Activated naive CD4-positive, alpha-beta T cell treated with anti-CD3 and anti-CD28 coated beads, Interleukin-2, amount 50 U/mL, for 24 hours (primary cell): ENCODE data around the gene SPHK2.
A peak's percentile ranks its signal among the peaks of the same experiment; 100 is the strongest.

ENCODE experiments used
- H3K27ac Mint-ChIP-seq: one replicate; pipeline ENCODE4 v1.8.0; 2021; ENCODE audit warnings: mild to moderate bottlenecking, mixed read lengths
- H3K27me3 Mint-ChIP-seq: one replicate; pipeline ENCODE4 v1.8.0; 2021; ENCODE audit warnings: mixed read lengths
- H3K36me3 Mint-ChIP-seq: one replicate; pipeline ENCODE4 v1.8.0; 2021; ENCODE audit warnings: mixed read lengths
- H3K4me1 Mint-ChIP-seq: one replicate; pipeline ENCODE4 v1.8.0; 2021; ENCODE audit warnings: mixed read lengths
- H3K4me3 Mint-ChIP-seq: one replicate; pipeline ENCODE4 v1.8.0; 2021; ENCODE audit warnings: mild to moderate bottlenecking, mixed read lengths
- H3K9me3 Mint-ChIP-seq: one replicate; pipeline ENCODE4 v1.8.0; 2021; ENCODE audit warnings: mixed read lengths

Gene SPHK2

GRCh38 chr19:48614436-48615230, 4.7 kb upstream of the SPHK2 start, which contains the start of gene FAM83E:
Gene FAM83E, minus strand, starts transcription at chr19:48615076. Its CDS starts 1,704 bp downstream, at chr19:48613372.
- Mint-ChIP-seq H3K9me3 (no peaks in the 10 kb centered on the region), H3K27ac (peak within 1 kb of the TSS; percentile 77), H3K4me1 (peaks cover 21% of the 10 kb centered on the region), H3K4me3 (peak within 1 kb of the TSS; percentile 96), H3K36me3 (peaks cover 26% of the 10 kb centered on the region), H3K27me3 (no peaks in the 10 kb centered on the region)

DNA sequence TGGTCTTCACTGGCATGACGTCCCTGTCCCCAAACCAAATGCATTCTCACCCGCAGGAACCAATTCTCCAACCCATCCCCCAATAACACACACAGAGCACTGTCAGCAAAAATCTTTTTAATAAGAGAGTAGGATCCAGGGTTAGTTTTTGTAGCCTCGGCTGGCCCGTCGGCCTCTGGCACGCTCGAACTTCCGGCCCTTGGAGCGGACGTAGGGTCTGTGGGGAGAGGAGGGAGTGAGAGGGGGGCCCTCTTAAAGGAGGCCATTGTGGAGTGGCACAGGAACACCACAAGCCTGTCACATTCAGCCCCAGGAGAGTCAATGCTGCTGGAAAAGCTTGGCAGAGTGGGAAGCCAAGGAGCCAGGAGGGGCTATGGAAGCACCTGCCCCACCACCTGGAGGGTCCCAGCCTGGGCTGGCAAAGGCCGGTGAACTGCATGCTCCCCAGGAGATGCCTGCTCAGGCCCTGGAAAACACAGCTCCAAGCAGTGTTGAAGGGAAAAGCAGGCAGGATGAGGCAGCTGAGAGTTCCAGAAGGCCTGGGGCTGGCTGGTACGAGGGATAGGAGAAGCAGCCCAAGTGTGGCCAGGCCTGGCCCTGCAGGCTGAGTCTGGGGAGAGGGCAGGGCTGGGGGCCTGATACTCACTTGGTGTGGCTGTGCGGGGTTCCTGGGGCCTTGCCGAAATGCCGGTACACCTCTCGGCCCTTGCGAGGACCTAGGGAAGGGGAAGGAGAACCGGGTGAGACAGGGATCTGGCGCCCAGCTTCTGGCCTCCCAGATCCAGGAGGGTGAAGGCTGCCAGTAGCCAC, 3.9 kb upstream of the SPHK2 start:
- Mint-ChIP-seq H3K36me3 (peaks cover 28% of the 10 kb centered on the region), H3K27ac (peak overlapping the region; percentile 72), H3K27me3 (no peaks in the 10 kb centered on the region), H3K4me3 (peak overlapping the region; percentile 96), H3K9me3 (no peaks in the 10 kb centered on the region), H3K4me1 (peaks cover 28% of the 10 kb centered on the region)

- no peaks in the 10 kb centered on the region for H3K27me3 Mint-ChIP-seq
- H3K36me3 Mint-ChIP-seq: peaks cover 28% of the 10 kb centered on the region
- peaks cover 28% of the 10 kb centered on the region for H3K4me1 Mint-ChIP-seq
- peak overlapping the region; percentile 96 for H3K4me3 Mint-ChIP-seq
- no peaks in the 10 kb centered on the region for H3K9me3 Mint-ChIP-seq
- H3K27ac Mint-ChIP-seq: peak overlapping the region; percentile 79
These were observed 3.3 kb upstream of the SPHK2 start for GRCh38 chr19:48616041-48616436.

- Mint-ChIP-seq H3K9me3 (no peaks in the 10 kb centered on the region), H3K4me3 (peak overlapping the region; percentile 96), H3K4me1 (peaks cover 31% of the 10 kb centered on the region), H3K27me3 (no peaks in the 10 kb centered on the region), H3K27ac (peak overlapping the region; percentile 79), H3K36me3 (peaks cover 30% of the 10 kb centered on the region)
These were observed 2.7 kb upstream of the SPHK2 start for GRCh38 chr19:48616491-48617056.

GRCh38 chr19:48617146-48617937, 2.0 kb upstream of the SPHK2 start:
- Mint-ChIP-seq H3K9me3 (no peaks in the 10 kb centered on the region), H3K27ac (peak overlapping the region; percentile 99), H3K27me3 (no peaks in the 10 kb centered on the region), H3K36me3 (peaks cover 32% of the 10 kb centered on the region), H3K4me3 (peak overlapping the region; percentile 96), H3K4me1 (peaks cover 35% of the 10 kb centered on the region)

GRCh38 chr19:48618278-48618915, 909 bp upstream of the SPHK2 start:
- Mint-ChIP-seq H3K4me1 (peaks cover 42% of the 10 kb centered on the region), H3K36me3 (peaks cover 35% of the 10 kb centered on the region), H3K27me3 (no peaks in the 10 kb centered on the region), H3K27ac (peak overlapping the region; percentile 99), H3K9me3 (no peaks in the 10 kb centered on the region), H3K4me3 (peak overlapping the region; percentile 96)

GRCh38 chr19:48619692-48620585, 633 bp downstream of the SPHK2 start:
- peak overlapping the region; percentile 99 for H3K27ac Mint-ChIP-seq
- no peaks in the 10 kb centered on the region for H3K27me3 Mint-ChIP-seq
- H3K4me3 Mint-ChIP-seq: peak overlapping the region; percentile 96
- H3K4me1 Mint-ChIP-seq: peaks cover 50% of the 10 kb centered on the region
- H3K36me3 Mint-ChIP-seq: peaks cover 40% of the 10 kb centered on the region
- no peaks in the 10 kb centered on the region for H3K9me3 Mint-ChIP-seq

DNA sequence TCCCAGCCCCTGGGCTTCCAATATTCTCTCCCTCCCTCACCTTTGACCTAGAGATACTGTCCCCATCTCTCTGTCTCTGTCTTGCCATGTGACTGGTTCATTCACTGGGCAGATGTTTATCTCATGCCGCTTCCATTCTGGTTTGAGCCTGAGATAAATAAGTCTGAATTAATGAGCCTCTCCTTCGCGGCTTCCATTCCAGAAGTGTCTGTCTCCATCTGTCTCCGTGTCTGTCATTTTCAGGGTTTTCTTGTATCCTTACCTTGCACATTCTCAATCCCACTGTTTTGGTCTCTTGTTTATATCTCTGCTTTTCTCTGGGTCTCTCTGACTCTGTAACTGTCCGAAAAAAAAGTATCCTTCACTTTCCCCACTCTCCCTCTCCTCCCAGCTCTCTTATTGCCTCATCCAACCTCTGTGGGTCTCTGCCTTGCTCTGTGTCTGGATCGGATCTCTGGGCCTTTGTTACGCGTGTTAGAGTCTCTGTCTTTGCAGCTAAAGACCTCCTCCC, 4.3 kb downstream of the SPHK2 start:
- Mint-ChIP-seq H3K4me3 (peak overlapping the region; percentile 89), H3K9me3 (no peaks in the 10 kb centered on the region), H3K4me1 (peaks cover 48% of the 10 kb centered on the region), H3K36me3 (peaks cover 19% of the 10 kb centered on the region), H3K27me3 (no peaks in the 10 kb centered on the region), H3K27ac (peak overlapping the region; percentile 99)

DNA sequence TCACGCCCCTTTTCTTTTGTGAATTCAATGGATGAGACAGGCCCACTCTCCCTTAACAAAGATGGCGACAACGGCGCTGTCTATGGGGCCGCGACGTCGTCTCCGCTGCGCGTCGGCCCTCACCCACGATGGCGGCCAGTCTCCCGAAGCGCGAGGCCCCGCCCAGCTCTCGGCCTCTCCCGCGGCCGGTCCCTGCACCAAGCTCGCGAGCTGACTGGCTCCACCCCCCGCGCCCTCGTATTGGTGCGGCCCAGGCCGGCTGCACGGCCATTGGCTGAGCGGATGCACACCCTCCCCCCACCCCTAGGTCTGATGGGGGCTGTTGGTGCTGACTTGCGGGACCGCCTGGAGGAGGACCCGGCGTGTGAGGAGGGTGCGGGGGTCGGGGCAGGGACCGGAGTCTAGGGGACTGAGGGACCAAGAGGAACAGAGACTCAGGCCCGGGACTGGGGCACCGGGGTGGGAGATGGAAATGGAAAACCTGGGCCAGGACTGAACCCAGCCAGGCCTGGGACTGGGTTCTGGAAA, 4.8 kb downstream of the SPHK2 start:
- peaks cover 48% of the 10 kb centered on the region for H3K4me1 Mint-ChIP-seq

DNA sequence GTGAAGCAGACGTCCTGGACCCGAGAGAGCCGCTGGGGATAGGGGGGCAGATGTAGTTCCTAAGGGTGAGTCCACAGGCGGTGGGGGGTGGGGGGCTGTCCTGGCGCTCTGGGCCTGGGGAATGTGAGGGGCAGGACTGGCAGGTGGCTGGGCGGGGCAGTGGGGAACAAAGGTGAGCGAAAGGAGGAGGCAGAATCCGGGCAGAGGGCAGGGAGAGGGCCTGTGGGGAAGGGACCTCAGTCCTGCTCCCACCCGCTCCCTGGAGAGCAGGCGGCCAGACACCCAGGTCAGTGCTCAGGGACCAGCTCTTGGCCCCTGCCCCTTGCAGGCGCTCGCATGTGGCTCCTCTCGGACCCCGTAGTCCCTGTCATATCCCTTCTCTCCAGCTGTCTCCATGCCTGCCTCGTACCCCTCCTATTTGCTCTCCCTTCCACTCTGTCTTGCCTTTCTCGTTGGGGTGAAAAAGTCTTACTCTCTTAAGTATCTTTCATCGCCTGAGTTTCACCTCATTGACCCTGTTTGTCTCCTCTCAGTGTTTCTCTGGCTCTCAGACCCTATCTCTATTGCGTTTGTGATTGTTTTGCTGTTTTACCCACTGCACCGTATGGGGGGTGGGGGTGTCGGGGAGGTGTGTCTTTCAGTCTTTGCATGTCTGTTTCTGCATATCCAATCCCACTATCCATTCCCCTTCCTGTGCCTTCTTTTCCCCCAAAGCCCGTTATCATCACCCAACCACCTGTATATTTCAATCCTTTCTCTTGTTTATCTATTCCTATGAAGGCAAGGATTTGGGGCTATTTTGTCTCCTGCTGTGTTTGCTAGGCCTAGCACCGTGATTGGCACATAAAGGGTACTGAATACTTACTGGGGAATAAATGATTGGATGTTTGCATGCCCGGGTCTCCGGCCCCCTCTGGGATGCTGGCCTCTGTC, 5.8 kb downstream of the SPHK2 start:
- Mint-ChIP-seq H3K27ac (peak overlapping the region; percentile 46), H3K4me3 (peak overlapping the region; percentile 61), H3K9me3 (no peaks in the 10 kb centered on the region), H3K36me3 (peaks cover 16% of the 10 kb centered on the region), H3K4me1 (peaks cover 41% of the 10 kb centered on the region), H3K27me3 (no peaks in the 10 kb centered on the region)

More for the DNA sequence above, 4.8 kb downstream of the SPHK2 start:
- Mint-ChIP-seq H3K27me3 (no peaks in the 10 kb centered on the region), H3K36me3 (peaks cover 19% of the 10 kb centered on the region), H3K4me3 (peak overlapping the region; percentile 89), H3K9me3 (no peaks in the 10 kb centered on the region), H3K27ac (peak overlapping the region; percentile 99)

DNA sequence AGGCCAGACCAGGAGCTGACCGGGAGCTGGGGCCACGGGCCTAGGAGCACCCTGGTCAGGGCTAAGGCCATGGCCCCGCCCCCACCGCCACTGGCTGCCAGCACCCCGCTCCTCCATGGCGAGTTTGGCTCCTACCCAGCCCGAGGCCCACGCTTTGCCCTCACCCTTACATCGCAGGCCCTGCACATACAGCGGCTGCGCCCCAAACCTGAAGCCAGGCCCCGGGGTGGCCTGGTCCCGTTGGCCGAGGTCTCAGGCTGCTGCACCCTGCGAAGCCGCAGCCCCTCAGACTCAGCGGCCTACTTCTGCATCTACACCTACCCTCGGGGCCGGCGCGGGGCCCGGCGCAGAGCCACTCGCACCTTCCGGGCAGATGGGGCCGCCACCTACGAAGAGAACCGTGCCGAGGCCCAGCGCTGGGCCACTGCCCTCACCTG, 6.6 kb downstream of the SPHK2 start:
- no peak overlapping the region for H3K4me3 Mint-ChIP-seq
- H3K4me1 Mint-ChIP-seq: peaks cover 38% of the 10 kb centered on the region
- no peaks in the 10 kb centered on the region for H3K9me3 Mint-ChIP-seq
- H3K27me3 Mint-ChIP-seq: no peaks in the 10 kb centered on the region
- H3K27ac Mint-ChIP-seq: no peak overlapping the region
- H3K36me3 Mint-ChIP-seq: peaks cover 16% of the 10 kb centered on the region

DNA sequence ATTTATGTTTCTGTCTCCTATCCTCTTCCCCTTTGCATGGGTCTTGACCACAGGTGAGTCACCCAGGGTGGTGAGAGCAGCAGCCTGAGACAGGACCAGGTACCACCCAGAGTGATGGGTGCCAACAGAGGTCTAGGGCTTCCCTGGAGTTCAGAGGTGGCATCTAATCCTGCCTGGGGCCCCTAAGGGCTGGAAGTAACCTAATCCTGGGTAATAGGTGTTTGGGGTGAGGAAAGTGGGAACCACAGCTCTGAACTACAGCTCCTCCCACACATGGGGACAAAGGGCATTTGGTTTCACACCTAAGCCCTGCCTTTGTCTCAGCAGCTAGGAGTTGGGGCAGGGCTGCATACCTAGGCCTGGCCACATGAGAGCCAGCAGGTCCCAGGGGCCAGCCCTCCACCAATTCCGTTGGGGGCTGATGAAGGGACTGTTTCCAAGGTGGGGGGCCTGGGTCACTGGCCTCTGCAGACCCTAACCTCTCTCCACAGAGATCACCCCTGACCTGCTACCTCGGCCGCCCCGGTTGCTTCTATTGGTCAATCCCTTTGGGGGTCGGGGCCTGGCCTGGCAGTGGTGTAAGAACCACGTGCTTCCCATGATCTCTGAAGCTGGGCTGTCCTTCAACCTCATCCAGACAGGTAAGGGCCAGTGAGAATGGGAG, 8.0 kb downstream of the SPHK2 start:
- Mint-ChIP-seq H3K4me3 (no peak overlapping the region), H3K27ac (no peak overlapping the region), H3K9me3 (no peaks in the 10 kb centered on the region), H3K27me3 (no peaks in the 10 kb centered on the region), H3K36me3 (peaks cover 12% of the 10 kb centered on the region), H3K4me1 (peaks cover 35% of the 10 kb centered on the region)
